Transverse colon (tissue), 4 donors: Measurements from ENCODE around the gene RUVBL1. TPM values are rescaled to one million over a fixed set of nuclear protein-coding genes. Genes with fewer than 3 reads are reported as not detected.

Experiments used
- DNase-seq: peaks from one replicate; pipeline ENCODE4 v3.0.0-alpha.2; 2019
- H3K27ac ChIP-seq, 4 donors: fragments of 200-600 bp; sonication (generic); 2 replicates each; pipeline ENCODE4 v1.5.1; 2016 to 2018; ENCODE audit warnings: inconsistent platforms in 4 of 4
- H3K27me3 ChIP-seq: fragments of 200-600 bp; sonication (generic); 2 replicates; pipeline ENCODE4 v1.5.1; 2017; ENCODE audit warnings: inconsistent platforms
- H3K36me3 ChIP-seq, 4 donors: fragments of 200-600 bp; sonication (generic); 2 replicates each; pipeline ENCODE4 v1.5.1; 2017 to 2019; ENCODE audit warnings: inconsistent platforms in 4 of 4
- H3K4me1 ChIP-seq, 4 donors: fragments of 200-600 bp; sonication (generic); 2 replicates each; pipeline ENCODE4 v1.5.1; 2017 to 2020; ENCODE audit warnings: inconsistent platforms in 4 of 4
- H3K4me3 ChIP-seq, 4 donors: fragments of 200-600 bp; sonication (generic); 1 replicate in 1 of 4; 2 replicates in 3 of 4; pipeline versions ENCODE4 v1.5.1 to v1.6.1; 2017 to 2019; ENCODE audit warnings: inconsistent platforms in 4 of 4
- H3K9me3 ChIP-seq, 2 donors: fragments of 200-600 bp; sonication (generic); 2 replicates each; pipeline ENCODE4 v1.5.1; 2017 to 2019; ENCODE audit warnings: inconsistent platforms in 2 of 2
- EP300 ChIP-seq: sonication (generic); formaldehyde crosslinking; IDR thresholded peaks from one replicate; pipeline ENCODE4 v1.6.1; 2017; ENCODE audit warnings: antibody characterized with exemption, low read depth
- POLR2A ChIP-seq: fragments of 450-650 bp; IDR thresholded peaks from one replicate; pipeline ENCODE4 v1.6.1; 2016; ENCODE audit warnings: antibody characterized with exemption, mild to moderate bottlenecking, moderate library complexity
- POLR2AphosphoS5 ChIP-seq, 3 donors: sonication (generic); formaldehyde crosslinking; IDR thresholded peaks; one replicate each; pipeline ENCODE4 v1.6.1; 2016; ENCODE audit warnings: antibody characterized with exemption in 3 of 3
- WGBS, 2 donors: methylation state at CpG; one replicate each; pipeline ENCODE4 v1.1.5; 2018; ENCODE audit warnings: low coverage in 1 of 2; 5-methylcytosine and 5-hydroxymethylcytosine counted together
- in situ Hi-C, 4 donors: fragments of 200-750 bp; cut with MboI; loops; one replicate each; pipeline versions ENCODE4 v1.15.0 to v1.15.1; 2017; ENCODE audit warnings: low sequenced_read_pairs in 3 of 4, low pct_ligation_motif_present in 1 of 4, low pct_unique_long_range_greater_than_20kb in 1 of 4
- intact Hi-C: fragments of 100-400 bp; cut with DNase I; formaldehyde crosslinking; loops from one replicate; pipeline ENCODE4 v1.15.1; 2023; ENCODE audit warnings: low total_unique reads
- total RNA-seq, 4 donors: library from RNA; depleted of rRNA; stranded (reverse); fragments of >200 nt; gene quantifications; one replicate each; pipeline ENCODE4 v1.1.0, GENCODE V29; 2016
- TF ChIP-seq, protein P1 (sequence below), 5 experiments: fragments of 200-600 bp in 3 of 5; fragments of 450-650 bp in 2 of 5; sonication (generic) in 3 of 5; IDR thresholded peaks; 1 replicate in 2 of 5; 2 replicates in 3 of 5; pipeline ENCODE4 v1.5.1; 2016 to 2017; ENCODE audit warnings: antibody characterized with exemption in 5 of 5, inconsistent platforms in 3 of 5, mild to moderate bottlenecking in 2 of 5, moderate library complexity in 1 of 5

Gene RUVBL1
- total RNA-seq, 4 donors from 2014 or later = 1.4 to 16.4 (median 10.1) TPM; not detected in 1

DNA sequence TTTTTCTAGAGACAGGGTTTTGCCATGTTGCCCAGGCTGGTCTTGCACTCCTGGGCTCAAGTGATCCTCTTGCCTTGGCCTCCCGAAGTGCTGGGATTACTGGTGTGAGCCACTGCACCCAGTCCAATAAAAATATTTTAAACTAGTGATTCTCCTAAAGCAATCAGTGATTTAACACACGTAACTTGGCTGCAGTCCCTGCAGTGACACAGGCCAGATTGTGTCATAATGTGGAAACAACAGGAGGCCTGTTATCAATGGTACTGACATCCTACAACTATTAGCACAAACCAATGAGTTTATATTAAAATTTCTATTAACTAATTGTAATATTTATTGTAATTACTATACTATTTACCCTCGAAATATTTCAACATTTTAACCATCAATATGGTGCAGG lies 73.0 kb downstream of the RUVBL1 start:
- in situ Hi-C loops = no loop called here
- Histone ChIP-seq H3K27me3 (peaks cover 4% of the 10 kb centered on the region), H3K36me3 (no peaks in the 10 kb centered on the region), H3K27ac (no peak overlapping the region), H3K4me1 (peaks cover 22 to 33% (median 27%) of the 10 kb centered on the region in 4 donors), H3K4me3 (no peak overlapping the region), H3K9me3 (no peaks in the 10 kb centered on the region)
- 52 to 61% methylated on average over 3 of the region's 3 CpGs for WGBS, 2 donors
- intact Hi-C loops = no loop called here
- peak; percentile 48 for DNase-seq
- TF ChIP-seq POLR2AphosphoS5 (IDR thresholded peaks at IDR 0.05) (no peak), POLR2A (no peak), EP300 (no peak)
- TF ChIP-seq, protein P1, sequence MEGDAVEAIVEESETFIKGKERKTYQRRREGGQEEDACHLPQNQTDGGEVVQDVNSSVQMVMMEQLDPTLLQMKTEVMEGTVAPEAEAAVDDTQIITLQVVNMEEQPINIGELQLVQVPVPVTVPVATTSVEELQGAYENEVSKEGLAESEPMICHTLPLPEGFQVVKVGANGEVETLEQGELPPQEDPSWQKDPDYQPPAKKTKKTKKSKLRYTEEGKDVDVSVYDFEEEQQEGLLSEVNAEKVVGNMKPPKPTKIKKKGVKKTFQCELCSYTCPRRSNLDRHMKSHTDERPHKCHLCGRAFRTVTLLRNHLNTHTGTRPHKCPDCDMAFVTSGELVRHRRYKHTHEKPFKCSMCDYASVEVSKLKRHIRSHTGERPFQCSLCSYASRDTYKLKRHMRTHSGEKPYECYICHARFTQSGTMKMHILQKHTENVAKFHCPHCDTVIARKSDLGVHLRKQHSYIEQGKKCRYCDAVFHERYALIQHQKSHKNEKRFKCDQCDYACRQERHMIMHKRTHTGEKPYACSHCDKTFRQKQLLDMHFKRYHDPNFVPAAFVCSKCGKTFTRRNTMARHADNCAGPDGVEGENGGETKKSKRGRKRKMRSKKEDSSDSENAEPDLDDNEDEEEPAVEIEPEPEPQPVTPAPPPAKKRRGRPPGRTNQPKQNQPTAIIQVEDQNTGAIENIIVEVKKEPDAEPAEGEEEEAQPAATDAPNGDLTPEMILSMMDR (IDR thresholded peaks at IDR 0.05) = no peak

DNA sequence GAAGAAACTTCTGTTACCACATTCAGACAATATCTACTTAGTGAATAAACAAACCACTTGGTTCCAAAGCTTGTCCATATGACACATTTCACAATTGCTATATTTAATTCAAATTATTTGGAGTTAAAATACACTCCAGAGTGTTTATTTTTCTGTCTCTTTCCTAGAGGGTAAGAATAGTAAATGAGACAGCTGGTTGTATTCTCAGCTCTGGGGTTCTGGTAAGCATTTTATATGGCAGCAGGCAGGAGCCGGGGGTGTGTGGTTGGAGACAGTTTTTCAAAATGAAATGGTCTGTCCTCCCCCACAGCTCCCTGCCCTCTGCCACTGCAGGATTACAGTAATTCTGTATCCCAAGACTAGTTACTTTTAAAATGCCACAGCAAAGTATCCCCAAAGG lies 82.3 kb downstream of the RUVBL1 start:
- no peaks in the 10 kb centered on the region for H3K36me3 ChIP-seq
- TF ChIP-seq, protein P1 (IDR thresholded peaks at IDR 0.05) = no peak
- no peak for TF ChIP-seq POLR2A
- TF ChIP-seq POLR2AphosphoS5 (IDR thresholded peaks at IDR 0.05) = no peak
- TF ChIP-seq EP300 = no peak
- 57 to 60% methylated on average over 1 of the region's 1 CpG for WGBS, 2 donors
- H3K4me3 ChIP-seq = no peak overlapping the region
- intact Hi-C loops = no loop called here
- no peak overlapping the region for H3K27ac ChIP-seq
- no peaks in the 10 kb centered on the region for H3K4me1 ChIP-seq
- no peak for DNase-seq
- H3K27me3 ChIP-seq = peaks cover 11% of the 10 kb centered on the region
- no peaks in the 10 kb centered on the region for H3K9me3 ChIP-seq
- in situ Hi-C loops = no loop called here

DNA sequence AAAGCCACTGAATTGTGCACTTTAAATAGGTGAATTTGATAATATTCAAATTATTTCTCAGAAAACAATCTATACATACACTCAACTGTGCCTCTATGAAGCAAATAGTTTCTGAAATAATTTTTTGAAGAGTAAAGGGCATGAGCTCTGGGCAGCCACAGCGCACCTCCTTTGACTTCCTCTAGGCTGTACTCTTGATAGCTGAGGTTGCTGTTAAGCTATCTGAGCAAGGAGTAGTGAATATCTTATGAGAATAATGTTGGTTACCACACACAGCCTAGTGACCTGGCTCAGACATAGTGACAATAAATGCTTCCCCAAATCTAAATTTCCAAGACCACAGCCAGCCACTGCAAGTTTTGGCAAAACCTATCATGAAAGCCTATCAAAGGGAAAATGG lies 83.0 kb downstream of the RUVBL1 start:
- no peak overlapping the region for H3K27ac ChIP-seq
- 33 to 76% methylated on average over 1 of the region's 1 CpG for WGBS, 2 donors
- in situ Hi-C loops = no loop called here

DNA sequence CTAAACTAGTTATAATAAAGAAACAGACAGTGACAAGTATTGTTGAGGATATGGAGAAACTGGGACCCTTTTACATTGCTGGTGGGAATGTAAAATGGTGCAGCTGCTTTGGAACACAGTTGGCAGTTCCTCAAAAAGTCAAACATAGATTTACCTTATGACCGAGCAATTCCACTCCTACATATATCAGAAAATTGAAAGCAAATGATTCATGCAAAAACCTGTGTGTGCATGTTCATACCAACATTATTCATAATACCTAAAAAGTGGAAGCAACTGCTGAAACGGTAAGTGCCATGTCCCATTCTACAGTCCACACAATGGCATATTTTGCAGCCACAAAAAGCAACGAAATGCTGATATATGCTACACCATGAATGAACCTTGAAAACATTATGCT lies 83.6 kb downstream of the RUVBL1 start:
- H3K27ac ChIP-seq = no peak overlapping the region
- H3K27me3 ChIP-seq = peaks cover 11% of the 10 kb centered on the region
- DNase-seq = no peak
- 79 to 86% methylated on average over 2 to 3 of the region's 3 CpGs for whole genome bisulfite sequencing, 2 donors
- TF ChIP-seq EP300 (no peak), POLR2AphosphoS5 (IDR thresholded peaks at IDR 0.05) (no peak), POLR2A (no peak)
- TF ChIP-seq, protein P1 (IDR thresholded peaks at IDR 0.05) = no peak
- no peaks in the 10 kb centered on the region for H3K36me3 ChIP-seq
- H3K4me3 ChIP-seq = no peak overlapping the region
- no peaks in the 10 kb centered on the region for H3K4me1 ChIP-seq
- intact Hi-C loops (no loop called here), in situ Hi-C loops (no loop called here)
- H3K9me3 ChIP-seq = no peaks in the 10 kb centered on the region

More for the DNA sequence above, 83.0 kb downstream of the RUVBL1 start:
- H3K9me3 ChIP-seq = no peaks in the 10 kb centered on the region
- intact Hi-C loops = no loop called here
- no peak overlapping the region for H3K4me3 ChIP-seq
- no peaks in the 10 kb centered on the region for H3K4me1 ChIP-seq
- DNase-seq = no peak
- H3K27me3 ChIP-seq = peaks cover 11% of the 10 kb centered on the region
- no peaks in the 10 kb centered on the region for H3K36me3 ChIP-seq
- TF ChIP-seq POLR2A = no peak
- TF ChIP-seq, protein P1 (IDR thresholded peaks at IDR 0.05) = no peak
- no peak for TF ChIP-seq EP300
- no peak for TF ChIP-seq POLR2AphosphoS5 (IDR thresholded peaks at IDR 0.05)
